ENCODE data around the gene SCAMP4. TPM values are rescaled to one million over a fixed set of nuclear protein-coding genes. Genes with fewer than 3 reads are reported as not detected.

SCAMP4 gene
- polyA plus RNA-seq, 1 donor from 2014 or later = 12.7 TPM

DNA sequence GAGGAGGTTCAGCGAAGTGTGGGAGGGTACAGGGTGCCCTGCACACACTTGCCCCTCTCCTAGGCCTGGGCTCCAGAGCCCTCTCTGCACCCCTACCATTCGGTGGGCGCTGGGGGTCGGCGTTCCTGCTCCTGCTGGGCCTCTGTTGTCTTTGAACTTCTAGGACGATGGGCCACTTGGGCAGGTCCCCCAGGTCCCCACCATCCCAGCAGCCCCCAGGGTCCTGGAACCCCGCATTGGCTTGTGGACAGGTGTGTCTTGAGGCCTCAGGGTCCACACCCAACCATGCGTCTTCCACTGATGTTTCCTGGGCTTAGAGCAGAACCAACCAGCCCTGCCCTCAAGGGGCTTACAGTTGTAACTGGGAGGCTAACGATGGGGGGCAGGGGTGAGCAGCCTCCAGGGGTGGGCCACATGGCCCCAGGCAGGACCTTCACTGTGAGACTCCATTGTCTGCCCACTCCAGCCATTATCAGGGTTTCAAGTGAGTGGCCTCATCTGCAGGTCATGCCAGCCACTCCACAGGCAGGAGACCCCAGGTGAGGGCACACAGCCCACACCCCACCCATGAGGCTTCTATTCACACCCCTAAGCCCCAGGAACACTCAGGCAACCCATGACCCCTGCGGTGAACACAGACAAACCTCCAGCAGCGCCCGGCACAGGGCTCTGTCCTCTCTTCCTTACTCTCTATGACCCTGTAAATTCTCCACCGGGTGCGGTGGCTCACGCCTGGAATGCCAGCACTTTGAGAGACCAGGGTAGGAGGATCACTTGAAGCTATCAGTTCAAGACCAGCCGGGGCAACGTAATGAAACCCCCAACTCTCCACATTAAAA lies 39.8 kb upstream of the SCAMP4 start:
- Histone ChIP-seq H3K9me3 (ENCODE audit: low read length) (no peaks in the 10 kb centered on the region), H3F3A (ENCODE audit: insufficient read depth, low read length, poor library complexity, severe bottlenecking) (no peaks in the 10 kb centered on the region), H3K79me2 (replicated peaks; ENCODE audit: insufficient read depth, low read length) (no peaks in the 10 kb centered on the region), H3K36me3 (ENCODE audit: insufficient read depth, low read length) (no peaks in the 10 kb centered on the region), H3K9ac (ENCODE audit: low read length) (no peak overlapping the region), H2AFZ (ENCODE audit: low read depth, low read length) (no peak overlapping the region), H4K20me1 (ENCODE audit: insufficient read depth) (no peaks in the 10 kb centered on the region), H3K27ac (ENCODE audit: low read length) (no peak overlapping the region), H3K4me2 (ENCODE audit: low read length) (no peak overlapping the region), H3K27me3 (ENCODE audit: insufficient read depth, low read depth, low read length) (peaks cover 22% of the 10 kb centered on the region), H3K4me3 (ENCODE audit: low read length) (no peak overlapping the region), H3K9me2 (ENCODE audit: insufficient read depth, low read length) (no peaks in the 10 kb centered on the region)
- TF ChIP-seq MXI1 (conservative IDR thresholded peaks at IDR 0.05; ENCODE audit: poor library complexity, severe bottlenecking) (no peak), TAF1 (IDR thresholded peaks at IDR 0.05; ENCODE audit: low read depth) (no peak)

DNA sequence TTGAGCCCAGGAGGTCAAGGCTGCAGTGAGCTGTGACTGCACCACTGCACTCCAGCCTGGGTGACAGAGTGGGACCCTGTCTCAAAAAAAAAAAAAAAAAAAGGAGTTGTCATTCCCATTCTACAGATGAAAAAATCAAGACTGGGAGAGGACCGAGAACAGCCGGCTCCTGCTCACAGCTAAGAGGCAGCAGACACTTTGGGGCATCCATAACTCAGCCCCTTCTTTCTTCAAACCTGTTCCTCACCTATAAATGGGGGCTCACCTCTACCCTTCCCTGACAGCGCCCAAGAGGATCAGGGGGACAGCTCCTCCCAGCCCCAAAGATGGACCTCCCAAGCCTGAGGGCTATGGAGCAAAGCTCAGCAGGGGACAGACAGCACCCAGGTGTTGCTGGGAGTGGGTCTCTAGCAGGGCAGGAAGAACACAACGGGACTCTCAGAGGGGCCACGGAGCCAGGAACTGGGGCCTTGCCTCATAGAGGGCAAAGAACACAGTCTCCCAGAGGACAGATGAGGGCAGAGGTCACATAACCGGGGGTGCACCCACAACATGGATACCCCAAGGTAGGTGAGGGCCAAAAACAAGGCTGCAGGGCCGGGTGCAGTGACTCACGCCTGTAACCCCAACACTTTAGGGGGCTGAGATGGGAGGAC lies 38.4 kb upstream of the SCAMP4 start:
- no peak for TF ChIP-seq TAF1 (IDR thresholded peaks at IDR 0.05; ENCODE audit: low read depth)
- no peak for TF ChIP-seq POLR2AphosphoS5 (IDR thresholded peaks at IDR 0.05)
- no peak for TF ChIP-seq EZH2 (IDR thresholded peaks at IDR 0.05; ENCODE audit: borderline replicate concordance, insufficient read depth, low read length, poor library complexity, severe bottlenecking)
- no peak for TF ChIP-seq RAD21 (conservative IDR thresholded peaks at IDR 0.05)
- TF ChIP-seq, protein P1, sequence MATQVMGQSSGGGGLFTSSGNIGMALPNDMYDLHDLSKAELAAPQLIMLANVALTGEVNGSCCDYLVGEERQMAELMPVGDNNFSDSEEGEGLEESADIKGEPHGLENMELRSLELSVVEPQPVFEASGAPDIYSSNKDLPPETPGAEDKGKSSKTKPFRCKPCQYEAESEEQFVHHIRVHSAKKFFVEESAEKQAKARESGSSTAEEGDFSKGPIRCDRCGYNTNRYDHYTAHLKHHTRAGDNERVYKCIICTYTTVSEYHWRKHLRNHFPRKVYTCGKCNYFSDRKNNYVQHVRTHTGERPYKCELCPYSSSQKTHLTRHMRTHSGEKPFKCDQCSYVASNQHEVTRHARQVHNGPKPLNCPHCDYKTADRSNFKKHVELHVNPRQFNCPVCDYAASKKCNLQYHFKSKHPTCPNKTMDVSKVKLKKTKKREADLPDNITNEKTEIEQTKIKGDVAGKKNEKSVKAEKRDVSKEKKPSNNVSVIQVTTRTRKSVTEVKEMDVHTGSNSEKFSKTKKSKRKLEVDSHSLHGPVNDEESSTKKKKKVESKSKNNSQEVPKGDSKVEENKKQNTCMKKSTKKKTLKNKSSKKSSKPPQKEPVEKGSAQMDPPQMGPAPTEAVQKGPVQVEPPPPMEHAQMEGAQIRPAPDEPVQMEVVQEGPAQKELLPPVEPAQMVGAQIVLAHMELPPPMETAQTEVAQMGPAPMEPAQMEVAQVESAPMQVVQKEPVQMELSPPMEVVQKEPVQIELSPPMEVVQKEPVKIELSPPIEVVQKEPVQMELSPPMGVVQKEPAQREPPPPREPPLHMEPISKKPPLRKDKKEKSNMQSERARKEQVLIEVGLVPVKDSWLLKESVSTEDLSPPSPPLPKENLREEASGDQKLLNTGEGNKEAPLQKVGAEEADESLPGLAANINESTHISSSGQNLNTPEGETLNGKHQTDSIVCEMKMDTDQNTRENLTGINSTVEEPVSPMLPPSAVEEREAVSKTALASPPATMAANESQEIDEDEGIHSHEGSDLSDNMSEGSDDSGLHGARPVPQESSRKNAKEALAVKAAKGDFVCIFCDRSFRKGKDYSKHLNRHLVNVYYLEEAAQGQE (IDR thresholded peaks at IDR 0.05; ENCODE audit: borderline replicate concordance) = no peak
- TF ChIP-seq, protein P2, sequence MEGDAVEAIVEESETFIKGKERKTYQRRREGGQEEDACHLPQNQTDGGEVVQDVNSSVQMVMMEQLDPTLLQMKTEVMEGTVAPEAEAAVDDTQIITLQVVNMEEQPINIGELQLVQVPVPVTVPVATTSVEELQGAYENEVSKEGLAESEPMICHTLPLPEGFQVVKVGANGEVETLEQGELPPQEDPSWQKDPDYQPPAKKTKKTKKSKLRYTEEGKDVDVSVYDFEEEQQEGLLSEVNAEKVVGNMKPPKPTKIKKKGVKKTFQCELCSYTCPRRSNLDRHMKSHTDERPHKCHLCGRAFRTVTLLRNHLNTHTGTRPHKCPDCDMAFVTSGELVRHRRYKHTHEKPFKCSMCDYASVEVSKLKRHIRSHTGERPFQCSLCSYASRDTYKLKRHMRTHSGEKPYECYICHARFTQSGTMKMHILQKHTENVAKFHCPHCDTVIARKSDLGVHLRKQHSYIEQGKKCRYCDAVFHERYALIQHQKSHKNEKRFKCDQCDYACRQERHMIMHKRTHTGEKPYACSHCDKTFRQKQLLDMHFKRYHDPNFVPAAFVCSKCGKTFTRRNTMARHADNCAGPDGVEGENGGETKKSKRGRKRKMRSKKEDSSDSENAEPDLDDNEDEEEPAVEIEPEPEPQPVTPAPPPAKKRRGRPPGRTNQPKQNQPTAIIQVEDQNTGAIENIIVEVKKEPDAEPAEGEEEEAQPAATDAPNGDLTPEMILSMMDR (IDR thresholded peaks at IDR 0.05; ENCODE audit: poor library complexity, severe bottlenecking) = no peak
- TF ChIP-seq MXI1 (conservative IDR thresholded peaks at IDR 0.05; ENCODE audit: poor library complexity, severe bottlenecking) = no peak
- TF ChIP-seq EP300 (conservative IDR thresholded peaks at IDR 0.05; ENCODE audit: poor library complexity, severe bottlenecking) = no peak
- TF ChIP-seq SMC3 (conservative IDR thresholded peaks at IDR 0.05; ENCODE audit: poor library complexity) = no peak
- Histone ChIP-seq H3K4me2 (ENCODE audit: low read length) (no peak overlapping the region), H3K4me3 (ENCODE audit: low read length) (no peak overlapping the region), H3K9me3 (ENCODE audit: low read length) (no peaks in the 10 kb centered on the region), H3K36me3 (ENCODE audit: insufficient read depth, low read length) (no peaks in the 10 kb centered on the region), H3K27me3 (ENCODE audit: insufficient read depth, low read depth, low read length) (peaks cover 8% of the 10 kb centered on the region), H2AFZ (ENCODE audit: low read depth, low read length) (no peak overlapping the region), H4K20me1 (ENCODE audit: insufficient read depth) (no peaks in the 10 kb centered on the region), H3K9me2 (ENCODE audit: insufficient read depth, low read length) (no peaks in the 10 kb centered on the region), H3K9ac (ENCODE audit: low read length) (no peak overlapping the region), H3K79me2 (replicated peaks; ENCODE audit: insufficient read depth, low read length) (no peaks in the 10 kb centered on the region), H3K27ac (ENCODE audit: low read length) (no peak overlapping the region), H3F3A (ENCODE audit: insufficient read depth, low read length, poor library complexity, severe bottlenecking) (no peaks in the 10 kb centered on the region)
